HG02981 (cell line): Measurements from ENCODE around the gene TRIM47.

Source experiments
- ATAC-seq: cut with Tn5 transposase; IDR thresholded peaks from one replicate; pipeline ENCODE4 v1.9.1; 2021; ENCODE audit warnings: mild to moderate bottlenecking, moderate library complexity; ENCODE audit not compliant: unreplicated experiment

TRIM47 gene

GRCh38 chr17:75909051-75909811, 30.9 kb upstream of the TRIM47 start:
- ATAC-seq, result no peak

GRCh38 chr17:75908201-75908600, 29.8 kb upstream of the TRIM47 start:
- ATAC-seq, result no peak

- ATAC-seq, result no peak
These were observed 27.9 kb upstream of the TRIM47 start for GRCh38 chr17:75906143-75906884.

GRCh38 chr17:75904749-75905521, 26.6 kb upstream of the TRIM47 start, which contains the start of gene MRPL38:
MRPL38 (minus strand) TSS chr17:75904884; CDS start chr17:75904875, 9 bp downstream.
- peak; percentile 95 for ATAC-seq

- ATAC-seq, result no peak
These were observed 24.0 kb upstream of the TRIM47 start for GRCh38 chr17:75902406-75902805.

- no peak for ATAC-seq
These were observed 23.3 kb upstream of the TRIM47 start for GRCh38 chr17:75901727-75902126.

GRCh38 chr17:75900691-75901533, 22.5 kb upstream of the TRIM47 start:
- no peak for ATAC-seq

GRCh38 chr17:75899767-75900468, 21.5 kb upstream of the TRIM47 start:
- ATAC-seq, result no peak

GRCh38 chr17:75899353-75899752, 21.0 kb upstream of the TRIM47 start:
- no peak for ATAC-seq

GRCh38 chr17:75898791-75899190, 20.4 kb upstream of the TRIM47 start:
- no peak for ATAC-seq

GRCh38 chr17:75898065-75898464, 19.7 kb upstream of the TRIM47 start:
- ATAC-seq, result no peak

GRCh38 chr17:75897160-75898019, 19.0 kb upstream of the TRIM47 start:
- ATAC-seq, result no peak

GRCh38 chr17:75896415-75897159, 18.2 kb upstream of the TRIM47 start, which contains the start of gene TRIM65:
TRIM65 (minus strand) TSS chr17:75896951; CDS start chr17:75896937, 14 bp downstream.
- peak; percentile 64 for ATAC-seq

- ATAC-seq, result no peak
These were observed 17.2 kb upstream of the TRIM47 start for GRCh38 chr17:75895370-75896155.

- ATAC-seq, result no peak
These were observed 15.8 kb upstream of the TRIM47 start for GRCh38 chr17:75894049-75894733.

GRCh38 chr17:75893305-75894048, 15.1 kb upstream of the TRIM47 start:
- ATAC-seq, result no peak
